Stomach smooth muscle (tissue), 2 donors: Measurements from ENCODE around the gene CAPN5.

Experiments used
- H3K27ac ChIP-seq: one replicate; pipeline ENCODE4 v1.7.0; 2013; ENCODE audit warnings: mild to moderate bottlenecking, low read length, inconsistent platforms
- H3K27me3 ChIP-seq, 2 donors: one replicate each; pipeline ENCODE4 v1.7.0; 2013; ENCODE audit warnings: low read length in 2 of 2; ENCODE audit not compliant: insufficient read depth in 2 of 2, control insufficient read depth in 1 of 2
- H3K36me3 ChIP-seq, 2 donors: one replicate each; pipeline ENCODE4 v1.7.0; 2013; ENCODE audit warnings: low read length in 2 of 2; ENCODE audit not compliant: control insufficient read depth in 2 of 2, insufficient read depth in 2 of 2
- H3K4me1 ChIP-seq: one replicate; pipeline ENCODE4 v1.7.0; 2013; ENCODE audit warnings: low read length; ENCODE audit not compliant: control insufficient read depth, insufficient read depth
- H3K4me3 ChIP-seq, 2 donors: one replicate each; pipeline ENCODE4 v1.7.0; 2013; ENCODE audit warnings: low read length in 2 of 2
- H3K9ac ChIP-seq, 2 donors: one replicate each; pipeline ENCODE4 v1.7.0; 2013; ENCODE audit warnings: low read length in 2 of 2, mild to moderate bottlenecking in 1 of 2
- H3K9me3 ChIP-seq, 2 donors: one replicate each; pipeline ENCODE4 v1.7.0; 2013; ENCODE audit warnings: low read length in 2 of 2; ENCODE audit not compliant: control insufficient read depth in 2 of 2
- donor health status: healthy.
- donor health status: Pancreatic carcinoma.

The CAPN5 gene

GRCh38 chr11:77136074-77136473, 69.3 kb downstream of the CAPN5 start:
- H3K4me3 ChIP-seq = no peak overlapping the region
- peaks cover 11 to 22% of the 10 kb centered on the region in 2 donors for H3K27me3 ChIP-seq
- peaks cover 3% of the 10 kb centered on the region for H3K4me1 ChIP-seq
- H3K9me3 ChIP-seq = no peaks in the 10 kb centered on the region
- no peaks in the 10 kb centered on the region for H3K36me3 ChIP-seq
- no peak overlapping the region for H3K27ac ChIP-seq
- no peak overlapping the region for H3K9ac ChIP-seq

DNA sequence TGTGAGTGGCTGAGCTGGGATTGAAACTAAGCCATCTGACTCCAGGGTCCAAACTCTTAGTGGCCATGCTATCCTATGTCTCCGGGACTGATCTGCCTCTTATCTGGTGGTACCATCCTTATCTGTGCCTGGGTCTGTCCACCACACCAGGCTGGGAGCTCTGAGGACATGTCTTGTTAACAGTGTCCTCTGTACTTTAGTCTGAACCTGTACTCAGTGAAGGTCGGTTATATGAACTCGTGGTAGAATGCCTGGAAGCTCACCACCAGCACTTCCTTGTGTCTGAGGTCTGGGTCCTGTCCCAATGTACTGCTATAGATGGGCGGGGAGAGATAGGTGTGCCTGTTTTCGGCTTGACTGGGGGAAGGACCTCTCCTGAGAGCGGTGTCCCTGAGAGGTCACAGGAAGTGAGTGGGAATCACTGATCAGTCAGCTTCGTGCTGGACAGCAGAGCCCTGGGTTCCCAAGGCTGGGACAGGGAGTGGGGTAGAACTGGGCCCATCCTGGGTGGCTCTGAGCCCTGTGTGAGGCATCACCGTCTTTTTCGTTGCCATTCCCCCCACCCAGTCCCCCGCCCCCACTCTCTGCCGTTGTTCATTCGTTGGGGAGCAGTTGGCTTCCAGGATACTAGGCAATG, 70.1 kb downstream of the CAPN5 start:
- H3K27me3 ChIP-seq = peaks cover 11 to 22% of the 10 kb centered on the region in 2 donors
- no peaks in the 10 kb centered on the region for H3K4me1 ChIP-seq
- H3K9me3 ChIP-seq = no peaks in the 10 kb centered on the region
- no peaks in the 10 kb centered on the region for H3K36me3 ChIP-seq
- no peak overlapping the region for H3K4me3 ChIP-seq
- no peak overlapping the region for H3K9ac ChIP-seq
- no peak overlapping the region for H3K27ac ChIP-seq

GRCh38 chr11:77137421-77137820, 70.7 kb downstream of the CAPN5 start:
- Histone ChIP-seq H3K4me1 (no peaks in the 10 kb centered on the region), H3K4me3 (no peak overlapping the region), H3K27me3 (peaks cover 11 to 22% of the 10 kb centered on the region in 2 donors), H3K9ac (no peak overlapping the region), H3K27ac (no peak overlapping the region), H3K36me3 (no peaks in the 10 kb centered on the region), H3K9me3 (no peaks in the 10 kb centered on the region)

DNA sequence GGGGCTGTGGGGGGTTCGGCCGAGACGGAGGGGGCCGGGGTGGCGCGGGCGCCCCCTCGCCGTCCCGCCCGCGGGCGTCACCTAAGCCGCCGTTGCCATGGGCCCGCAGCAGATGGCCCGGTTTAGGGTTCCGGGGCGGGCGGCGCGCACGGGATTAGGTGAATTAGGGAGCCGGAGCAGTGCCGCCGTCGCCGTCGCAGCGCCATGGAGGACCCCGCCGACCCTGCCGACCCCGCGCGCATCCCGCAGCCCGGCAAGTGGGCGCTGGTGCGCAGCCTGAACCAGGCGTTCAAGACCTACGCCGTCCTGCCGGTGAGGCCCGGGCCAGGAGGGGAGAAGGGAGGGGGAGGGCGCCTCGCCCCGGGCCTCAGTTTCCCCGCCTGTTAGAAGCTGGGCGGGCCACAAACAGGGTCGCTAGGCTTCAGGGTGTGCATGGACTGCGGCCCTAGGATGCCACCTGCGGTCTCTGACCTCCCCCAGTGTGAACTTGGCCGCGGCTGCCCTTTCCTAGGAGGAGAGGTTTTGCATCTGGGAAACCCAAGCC, 71.4 kb downstream of the CAPN5 start:
- H3K9ac ChIP-seq = no peak overlapping the region
- no peaks in the 10 kb centered on the region for H3K4me1 ChIP-seq
- H3K9me3 ChIP-seq = no peaks in the 10 kb centered on the region
- no peak overlapping the region for H3K4me3 ChIP-seq
- H3K36me3 ChIP-seq = no peaks in the 10 kb centered on the region
- peaks cover 11 to 22% of the 10 kb centered on the region in 2 donors for H3K27me3 ChIP-seq
- H3K27ac ChIP-seq = no peak overlapping the region

- no peak overlapping the region for H3K4me3 ChIP-seq
- no peaks in the 10 kb centered on the region for H3K4me1 ChIP-seq
- no peak overlapping the region for H3K9ac ChIP-seq
- H3K9me3 ChIP-seq = no peaks in the 10 kb centered on the region
- peaks cover 11 to 22% of the 10 kb centered on the region in 2 donors for H3K27me3 ChIP-seq
- no peaks in the 10 kb centered on the region for H3K36me3 ChIP-seq
- no peak overlapping the region for H3K27ac ChIP-seq
Measured at GRCh38 chr11:77139201-77139600, 72.4 kb downstream of the CAPN5 start.

GRCh38 chr11:77140231-77140851, 73.6 kb downstream of the CAPN5 start:
- H3K36me3 ChIP-seq = no peaks in the 10 kb centered on the region
- H3K27ac ChIP-seq = no peak overlapping the region
- H3K4me1 ChIP-seq = no peaks in the 10 kb centered on the region
- H3K9me3 ChIP-seq = no peaks in the 10 kb centered on the region
- peaks cover 11 to 22% of the 10 kb centered on the region in 2 donors for H3K27me3 ChIP-seq
- H3K9ac ChIP-seq = no peak overlapping the region
- H3K4me3 ChIP-seq = no peak overlapping the region

- H3K9ac ChIP-seq = no peak overlapping the region
- H3K4me1 ChIP-seq = no peaks in the 10 kb centered on the region
Measured at GRCh38 chr11:77141034-77141433, 74.3 kb downstream of the CAPN5 start.

DNA sequence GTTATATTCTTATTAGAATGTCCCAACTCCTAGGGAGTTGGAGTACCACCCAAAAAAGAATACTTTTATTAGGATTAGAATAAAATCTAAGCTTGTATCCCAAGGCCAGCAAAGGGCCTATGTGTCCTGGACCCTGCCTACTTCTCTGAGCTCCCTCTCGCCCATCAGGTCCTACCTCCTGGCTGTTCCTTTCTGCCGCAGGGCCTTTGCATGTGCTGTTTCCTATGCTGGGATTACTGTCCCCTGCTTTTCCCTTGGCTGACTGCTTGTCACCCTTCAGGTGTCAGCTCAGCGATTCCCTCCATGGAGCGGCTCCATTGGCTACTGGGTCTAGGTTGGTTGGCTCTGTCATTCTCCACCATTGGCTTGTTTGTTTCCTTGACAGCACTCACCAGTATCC, 74.7 kb downstream of the CAPN5 start:
- H3K4me1 ChIP-seq = no peaks in the 10 kb centered on the region
- H3K27me3 ChIP-seq = peaks cover 9 to 22% of the 10 kb centered on the region in 2 donors
- no peak overlapping the region for H3K4me3 ChIP-seq
- no peaks in the 10 kb centered on the region for H3K36me3 ChIP-seq
- no peak overlapping the region for H3K9ac ChIP-seq
- no peak overlapping the region for H3K27ac ChIP-seq
- no peaks in the 10 kb centered on the region for H3K9me3 ChIP-seq

More at GRCh38 chr11:77141034-77141433, 74.3 kb downstream of the CAPN5 start:
- no peak overlapping the region for H3K27ac ChIP-seq
- no peaks in the 10 kb centered on the region for H3K9me3 ChIP-seq
- no peak overlapping the region for H3K4me3 ChIP-seq
- H3K27me3 ChIP-seq = peaks cover 11 to 22% of the 10 kb centered on the region in 2 donors
- H3K36me3 ChIP-seq = no peaks in the 10 kb centered on the region

DNA sequence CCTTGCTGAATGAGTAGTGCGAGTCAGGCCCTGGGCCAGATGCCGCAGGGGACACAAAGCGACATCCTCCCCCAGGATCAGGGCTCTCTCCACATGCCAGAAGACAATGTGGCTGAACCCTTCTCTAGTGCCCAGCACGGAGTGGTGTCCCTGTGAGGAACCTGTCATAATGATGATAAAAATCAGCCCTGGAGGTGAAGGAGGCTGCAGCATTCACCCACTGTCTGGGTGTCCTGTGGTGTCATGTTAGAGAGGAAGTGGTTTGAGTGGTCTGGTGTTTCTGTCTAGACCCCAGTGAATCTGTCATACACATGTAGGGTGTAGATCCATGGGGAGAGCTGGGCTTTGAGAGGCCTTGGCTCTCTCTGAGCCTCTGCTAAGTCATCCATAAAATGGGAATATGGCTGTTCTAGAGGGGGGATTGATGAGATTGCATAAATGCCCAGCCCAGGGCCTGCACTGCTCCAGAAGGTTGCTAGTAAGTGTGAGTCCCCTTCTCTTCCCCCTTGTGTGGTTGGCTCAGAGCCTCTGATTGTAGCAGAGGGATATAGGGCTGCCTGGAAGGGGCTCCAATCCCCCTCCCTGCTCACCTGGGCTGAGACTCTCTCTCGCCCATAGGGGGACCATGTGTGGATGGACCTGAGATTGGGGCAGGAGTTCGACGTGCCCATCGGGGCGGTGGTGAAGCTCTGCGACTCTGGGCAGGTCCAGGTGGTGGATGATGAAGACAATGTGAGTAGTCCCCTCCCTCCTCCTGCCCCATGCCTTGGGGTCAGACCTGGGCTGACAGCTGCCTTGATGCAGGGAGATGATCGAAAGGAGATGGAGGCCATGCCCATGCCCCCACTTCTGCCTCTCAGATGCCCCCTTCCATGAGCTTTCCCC, 75.6 kb downstream of the CAPN5 start:
- Histone ChIP-seq H3K36me3 (no peaks in the 10 kb centered on the region), H3K27me3 (peaks cover 6 to 17% of the 10 kb centered on the region in 2 donors), H3K9me3 (no peaks in the 10 kb centered on the region), H3K4me3 (no peak overlapping the region), H3K27ac (no peak overlapping the region), H3K4me1 (no peaks in the 10 kb centered on the region), H3K9ac (no peak overlapping the region)

GRCh38 chr11:77143405-77144020, 76.7 kb downstream of the CAPN5 start:
- no peak overlapping the region for H3K4me3 ChIP-seq
- H3K36me3 ChIP-seq = no peaks in the 10 kb centered on the region
- H3K27ac ChIP-seq = no peak overlapping the region
- peaks cover 4 to 12% of the 10 kb centered on the region in 2 donors for H3K27me3 ChIP-seq
- H3K9me3 ChIP-seq = no peaks in the 10 kb centered on the region
- H3K9ac ChIP-seq = no peak overlapping the region
- H3K4me1 ChIP-seq = no peaks in the 10 kb centered on the region
